Fibroblast of pulmonary artery (primary cell): ENCODE data around the gene MSANTD1.

Source experiments
- DNase-seq: peaks from one replicate; pipeline ENCODE4 v3.0.0-alpha.2; 2010; ENCODE audit warnings: low read depth
- H3K4me3 ChIP-seq: replicated peaks from 2 replicates; pipeline ENCODE4 v1.5.1; 2011; ENCODE audit warnings: low read depth, mild to moderate bottlenecking, control low read depth, low read length, moderate library complexity
- CTCF ChIP-seq: IDR thresholded peaks from 2 replicates; pipeline ENCODE4 v1.5.1; 2011; ENCODE audit warnings: mild to moderate bottlenecking, control low read depth, low read length, inconsistent platforms; ENCODE audit errors: missing control alignments

The MSANTD1 gene

GRCh38 chr4:3269991-3270611, 21.1 kb downstream of the MSANTD1 start:
- no peak overlapping the region for H3K4me3 ChIP-seq
- TF ChIP-seq CTCF, result no peak
- no peak for DNase-seq

GRCh38 chr4:3271131-3271530, 22.2 kb downstream of the MSANTD1 start:
- TF ChIP-seq CTCF, result no peak
- no peak overlapping the region for H3K4me3 ChIP-seq
- no peak for DNase-seq

- no peak for TF ChIP-seq CTCF
- DNase-seq, result peak; percentile 55
- H3K4me3 ChIP-seq, result no peak overlapping the region
These were observed 28.0 kb downstream of the MSANTD1 start for GRCh38 chr4:3276986-3277385.

GRCh38 chr4:3280466-3280865, 31.5 kb downstream of the MSANTD1 start:
- no peak for TF ChIP-seq CTCF
- no peak overlapping the region for H3K4me3 ChIP-seq
- no peak for DNase-seq

GRCh38 chr4:3283483-3283882, 34.5 kb downstream of the MSANTD1 start:
- no peak for DNase-seq
- TF ChIP-seq CTCF, result no peak
- no peak overlapping the region for H3K4me3 ChIP-seq

- DNase-seq, result no peak
- no peak overlapping the region for H3K4me3 ChIP-seq
- TF ChIP-seq CTCF, result no peak
These were observed 35.0 kb downstream of the MSANTD1 start for GRCh38 chr4:3283916-3284315.

GRCh38 chr4:3284734-3285557, 36.0 kb downstream of the MSANTD1 start:
- H3K4me3 ChIP-seq, result no peak overlapping the region
- no peak for TF ChIP-seq CTCF
- DNase-seq, result no peak
